ENCODE measurements around the gene SIN3A.
"Not testable (repeated sequence)": the region's sequence is repeated elsewhere in the genome, so short reads cannot be mapped to it uniquely, and the experiment has no call there.

The SIN3A gene

DNA sequence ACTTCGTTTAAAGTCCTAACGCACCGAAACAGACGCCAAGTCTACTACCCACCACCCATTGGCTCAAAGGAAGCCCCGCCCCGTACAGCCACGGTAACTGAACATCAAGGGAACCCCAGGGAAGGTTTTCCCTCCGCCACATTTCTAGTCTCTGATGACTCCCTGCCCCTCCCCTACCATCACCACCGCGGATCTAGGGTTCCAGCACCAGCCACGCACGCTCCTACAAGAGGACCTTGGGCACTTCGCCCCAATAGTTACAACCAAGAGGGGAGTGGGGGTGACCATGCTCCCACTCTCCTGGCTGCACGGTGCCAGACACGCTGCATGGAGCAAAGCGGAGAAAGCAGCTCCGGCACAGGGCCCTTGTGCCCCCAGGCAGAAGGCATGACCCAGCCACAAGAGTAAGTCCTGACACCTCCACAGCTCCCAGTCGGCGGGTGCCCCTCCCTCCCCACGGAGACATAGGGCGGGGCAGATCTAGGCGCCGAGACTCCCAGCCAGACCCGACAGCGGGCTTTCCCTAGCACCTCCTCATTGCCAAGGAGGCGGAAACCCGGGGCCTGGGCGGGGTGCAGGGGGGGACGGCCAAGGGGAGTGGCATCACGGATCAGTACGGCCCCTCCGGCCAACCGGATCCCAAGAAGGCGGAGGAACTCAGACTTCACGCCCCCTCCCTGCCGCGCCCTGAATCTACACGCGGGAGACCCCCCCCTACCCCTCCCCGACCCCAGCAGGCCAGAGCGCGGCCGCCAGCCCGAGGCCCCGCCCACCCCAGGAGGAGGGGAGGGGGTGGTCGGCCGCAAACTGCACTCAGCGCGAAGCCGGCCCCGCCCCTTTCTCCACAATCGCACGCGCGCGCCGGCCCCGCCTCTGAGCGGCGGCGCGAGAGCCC, 936 bp downstream of the SIN3A start:
- DNase-seq (ENCODE audit: low spot score): peak; percentile 96

DNA sequence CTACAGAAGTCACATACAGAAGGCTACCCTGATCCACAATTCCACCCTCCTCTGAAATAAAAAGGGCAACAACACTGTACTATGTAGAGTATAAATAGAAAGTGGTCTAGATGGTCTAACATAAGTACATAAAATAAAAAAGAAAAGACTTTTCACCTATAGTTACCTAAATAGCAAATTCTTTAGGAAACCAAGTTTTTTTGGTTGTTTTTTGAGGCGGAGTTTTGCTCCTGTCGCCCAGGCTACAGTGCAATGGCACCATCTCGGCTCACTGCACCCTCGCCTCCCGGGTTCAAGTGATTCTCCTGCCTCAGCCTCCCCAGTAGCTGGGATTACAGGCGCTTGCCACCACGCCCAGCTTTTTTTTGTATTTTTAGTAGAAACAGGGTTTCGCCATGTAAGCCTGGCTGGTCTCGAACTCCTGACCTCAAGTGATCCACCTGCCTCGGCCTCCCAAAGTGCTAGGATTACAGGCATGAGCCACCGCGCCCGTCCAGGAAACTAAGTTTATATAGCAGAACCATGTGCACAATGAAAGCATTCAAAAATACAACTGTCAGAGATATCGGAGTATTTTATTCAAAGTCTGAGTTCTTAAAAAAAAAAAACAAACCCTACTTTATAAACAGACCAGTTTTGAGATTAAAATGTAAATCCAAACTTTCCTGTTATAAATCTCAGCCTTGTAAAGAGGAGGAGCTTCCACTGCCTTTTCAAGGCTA, 1.7 kb downstream of the SIN3A start:
- DNase-seq (ENCODE audit: low spot score): no peak

DNA sequence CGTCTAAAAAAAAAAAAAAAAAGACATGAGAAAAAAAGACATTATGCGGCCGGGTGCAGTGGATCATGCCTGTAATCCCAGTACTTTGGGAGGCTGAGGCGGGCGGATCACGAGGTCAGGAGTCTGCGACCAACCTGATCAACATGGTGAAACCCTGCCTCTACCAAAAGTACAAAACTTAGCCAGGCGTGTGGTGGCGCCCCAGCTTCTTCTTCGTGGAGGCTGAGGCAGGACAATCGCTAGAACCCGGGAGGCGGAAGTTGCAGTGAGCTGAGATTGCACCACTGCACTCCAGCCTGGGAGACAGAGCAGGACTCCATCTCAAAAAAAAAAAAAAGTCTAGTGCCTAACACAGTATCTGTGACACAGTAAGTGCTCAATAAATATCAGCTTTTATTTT, 3.3 kb downstream of the SIN3A start:
- not testable (repeated sequence) for DNase-seq (ENCODE audit: low spot score)

DNA sequence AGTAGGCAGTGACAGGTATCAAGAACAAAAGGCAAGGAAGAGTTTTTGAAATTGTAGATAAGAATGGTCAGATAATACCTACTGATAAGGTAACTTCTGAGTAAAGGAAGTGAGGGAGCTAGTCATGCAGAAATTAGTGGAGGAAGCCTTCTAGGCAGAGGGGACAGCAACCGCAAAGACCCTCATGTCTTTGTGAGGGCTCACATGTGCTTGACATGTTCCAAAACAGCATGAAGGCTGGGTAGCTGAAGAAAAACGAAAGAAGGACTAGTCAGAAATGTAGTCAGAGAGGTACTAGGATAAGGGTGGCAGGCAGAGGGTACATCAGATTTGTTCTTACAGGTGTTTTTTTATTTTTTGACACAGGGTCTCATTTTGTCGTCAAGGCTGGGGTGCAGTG, 5.3 kb downstream of the SIN3A start:
- no peak for DNase-seq (ENCODE audit: low spot score)

DNA sequence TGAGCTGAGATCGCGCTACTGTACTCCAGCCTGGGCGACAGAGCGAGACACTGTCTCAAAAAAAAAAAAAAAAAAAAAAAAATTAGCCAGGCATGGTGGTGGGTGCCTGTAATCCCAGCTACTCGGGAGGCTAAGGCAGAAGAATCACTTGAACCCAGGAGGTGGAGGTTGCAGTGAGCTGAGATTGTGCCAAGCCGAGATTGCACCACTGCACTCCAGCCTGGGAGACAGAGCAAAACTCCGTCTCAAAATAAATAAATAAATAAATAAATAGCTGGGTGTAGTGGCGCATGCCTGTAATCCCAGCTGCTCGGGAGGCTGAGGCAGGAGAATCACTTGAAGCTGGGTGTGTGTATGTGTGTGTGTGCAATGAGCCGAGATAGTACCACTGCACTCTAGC, 6.2 kb downstream of the SIN3A start:
- DNase-seq (ENCODE audit: low spot score): not testable (repeated sequence)

DNA sequence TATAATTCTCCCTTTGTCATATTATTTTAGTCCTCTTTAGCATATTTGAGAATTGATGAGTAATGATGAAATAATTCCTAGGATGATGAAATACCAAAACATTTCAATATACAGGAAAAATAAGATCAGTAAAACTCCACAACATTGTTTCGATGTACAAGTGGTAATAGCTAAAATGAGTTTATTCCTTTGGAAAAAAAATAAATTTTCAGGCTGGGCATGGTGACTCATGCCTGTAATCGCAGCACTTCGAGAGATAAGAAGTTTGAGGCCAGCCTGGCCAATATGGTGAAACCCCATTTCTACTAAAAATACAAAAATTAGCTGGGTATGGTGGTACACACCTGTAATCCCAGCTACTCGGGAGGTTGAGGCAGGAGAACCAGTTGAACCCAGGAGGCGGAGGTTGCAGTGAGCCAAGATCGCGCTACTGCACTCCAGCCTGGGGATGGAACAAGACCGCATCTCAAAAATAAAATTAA, 7.5 kb downstream of the SIN3A start:
- DNase-seq (ENCODE audit: low spot score): not testable (repeated sequence)

DNA sequence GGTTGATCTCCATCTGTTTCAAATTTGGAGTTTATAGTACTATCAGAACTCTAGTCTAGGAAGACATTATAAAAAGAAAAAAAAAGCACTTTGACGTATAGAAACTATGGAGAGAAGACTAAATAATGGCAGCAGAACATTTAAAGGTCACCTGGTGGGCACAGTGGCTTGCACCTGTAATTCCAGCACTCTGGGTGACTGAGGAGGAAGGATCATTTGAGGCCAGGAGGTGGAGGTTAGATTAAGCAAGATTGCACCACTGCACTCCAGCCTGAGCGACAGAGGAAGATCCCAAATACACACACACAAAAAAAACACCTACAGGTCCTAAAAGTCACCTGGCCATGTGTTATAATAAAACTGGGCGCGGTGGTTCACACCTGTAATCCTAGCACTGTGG, 13.8 kb downstream of the SIN3A start:
- DNase-seq (ENCODE audit: low spot score): no peak

DNA sequence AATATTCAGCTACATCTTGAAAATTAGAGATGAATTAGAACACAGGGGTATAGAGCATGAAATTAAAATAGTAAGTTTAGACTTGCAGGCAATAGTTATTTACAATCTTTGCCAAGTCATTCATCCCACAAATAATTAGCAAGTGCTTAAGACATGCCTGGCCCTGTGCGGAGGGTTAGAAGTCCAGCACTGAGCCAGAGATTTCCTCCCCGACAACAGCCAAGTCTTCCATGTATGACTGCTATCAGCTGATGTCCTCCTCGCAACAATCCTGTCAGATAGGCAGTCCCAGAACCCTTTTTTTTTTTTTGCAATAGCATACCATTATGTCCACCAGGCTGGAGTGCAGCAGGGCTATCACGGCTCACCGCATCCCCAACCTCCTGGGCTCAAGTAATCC, 14.6 kb downstream of the SIN3A start:
- no peak for DNase-seq (ENCODE audit: low spot score)

DNA sequence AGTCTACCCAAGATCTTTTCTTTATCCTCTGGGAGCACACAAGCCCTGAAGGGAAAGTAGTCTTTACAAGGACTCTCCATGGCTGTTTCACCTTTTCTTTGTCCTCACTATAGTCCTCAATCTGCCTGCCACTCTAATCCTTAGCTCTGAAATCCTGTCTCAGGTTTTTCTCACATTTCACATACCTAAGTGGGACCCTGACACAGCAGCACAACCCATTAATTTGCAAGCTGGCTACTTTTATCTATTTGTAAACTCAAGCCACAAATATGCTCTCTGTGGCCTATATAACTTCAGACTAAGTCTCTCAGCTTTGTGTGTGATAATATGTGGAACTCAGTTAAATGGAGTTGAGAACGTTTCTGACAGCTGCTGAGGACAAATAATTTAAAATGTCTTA, 19.8 kb downstream of the SIN3A start:
- no peak for DNase-seq (ENCODE audit: low spot score)

DNA sequence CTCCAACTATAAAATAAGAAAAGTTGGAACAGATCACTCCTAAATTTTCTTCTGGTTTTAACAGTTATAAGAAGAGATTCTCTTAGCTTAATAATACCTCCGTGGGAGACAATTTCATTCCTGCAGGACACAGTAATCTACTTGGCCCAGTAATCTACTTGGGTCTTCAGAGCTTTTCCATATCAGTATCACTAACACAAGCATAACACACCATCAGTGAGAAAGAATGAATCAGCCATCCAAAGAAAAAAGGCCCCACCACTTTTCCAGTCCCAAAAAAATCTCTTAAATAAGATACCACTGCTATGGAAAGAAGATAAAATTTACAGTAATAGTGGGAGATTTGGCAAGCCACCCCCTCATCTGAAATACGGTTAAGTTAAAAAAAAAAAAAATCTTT, 20.2 kb downstream of the SIN3A start:
- no peak for DNase-seq (ENCODE audit: low spot score)

DNA sequence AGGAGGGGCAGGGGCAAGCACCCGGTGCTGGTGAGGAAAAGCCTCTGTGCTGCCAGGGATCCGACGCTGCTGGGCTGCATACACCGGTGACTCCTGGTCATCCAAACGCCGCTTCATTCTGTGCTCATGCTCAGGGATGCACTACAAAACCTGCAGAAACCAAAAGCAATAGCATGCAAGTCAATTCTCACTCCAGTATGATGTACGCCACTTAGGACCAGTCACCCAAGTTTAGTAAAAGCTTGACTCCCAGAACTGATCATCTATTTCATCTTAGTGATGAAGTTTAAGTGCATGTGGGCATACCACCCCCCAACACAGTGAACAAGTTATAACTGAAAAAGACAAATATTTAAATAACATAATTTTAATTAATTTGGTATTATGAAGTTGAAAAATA, 21.2 kb downstream of the SIN3A start:
- DNase-seq (ENCODE audit: low spot score): no peak

DNA sequence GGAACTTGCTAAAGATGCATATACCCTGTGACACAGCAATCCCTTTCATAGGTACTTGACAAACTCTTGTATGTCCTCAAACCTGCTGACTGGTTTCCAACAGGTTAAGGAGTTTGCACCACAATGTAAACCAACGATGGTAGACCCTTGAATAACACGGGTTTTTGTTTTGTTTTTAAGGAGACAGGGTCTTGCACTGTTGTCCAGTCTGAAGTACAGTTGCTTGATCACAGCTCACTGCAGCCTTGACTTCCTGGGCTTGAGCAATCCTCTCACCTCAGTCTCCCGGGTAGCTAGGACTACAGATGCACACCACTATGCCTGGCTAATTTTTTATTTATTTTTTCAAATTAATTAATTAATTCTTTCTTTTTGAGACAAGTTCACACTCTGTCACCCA, 23.3 kb downstream of the SIN3A start:
- DNase-seq (ENCODE audit: low spot score): no peak

DNA sequence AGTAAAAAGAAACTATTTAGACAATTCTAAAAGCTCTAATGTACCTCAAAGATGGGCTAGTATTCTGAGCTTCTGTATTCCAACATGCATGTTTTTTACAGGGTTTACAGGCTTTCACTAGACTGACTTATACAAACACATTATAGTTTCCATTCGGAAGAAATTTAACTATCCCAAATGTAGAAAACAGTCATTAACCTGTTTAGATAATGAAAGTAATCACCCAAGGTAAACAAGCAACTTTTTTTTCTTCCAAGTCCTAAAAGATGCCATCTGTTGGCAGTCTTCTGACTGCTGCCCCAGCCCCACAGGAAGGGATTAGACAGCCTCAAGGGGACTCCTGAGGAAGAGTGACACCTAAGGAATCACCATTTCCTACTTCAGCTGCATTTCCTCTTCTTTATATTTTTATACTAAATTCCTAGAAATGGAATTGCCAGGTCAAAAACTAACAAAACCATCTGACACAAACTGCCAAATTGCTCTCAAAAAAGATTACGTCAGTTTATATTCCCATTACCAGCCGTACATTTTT, 25.5 kb downstream of the SIN3A start:
- DNase-seq (ENCODE audit: low spot score): no peak

DNA sequence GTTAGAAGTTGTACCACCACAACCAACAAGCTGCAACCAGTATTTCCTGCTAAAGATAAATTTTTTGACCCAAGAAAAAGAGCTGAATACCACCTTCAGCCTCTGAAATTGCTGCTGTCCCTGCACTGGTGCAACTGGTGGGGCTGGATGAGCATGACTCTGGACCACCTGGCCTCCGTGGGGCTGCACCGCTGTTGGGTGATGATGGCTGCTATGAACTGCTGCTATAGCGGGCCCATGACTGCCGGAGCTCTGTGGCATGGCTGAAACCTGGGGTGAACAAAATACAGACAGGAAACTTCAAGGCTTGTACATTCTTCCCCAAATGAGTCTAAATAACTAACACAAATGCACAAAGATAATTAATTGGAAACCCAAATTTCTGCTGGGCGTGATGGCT, 28.9 kb downstream of the SIN3A start:
- DNase-seq (ENCODE audit: low spot score): no peak

DNA sequence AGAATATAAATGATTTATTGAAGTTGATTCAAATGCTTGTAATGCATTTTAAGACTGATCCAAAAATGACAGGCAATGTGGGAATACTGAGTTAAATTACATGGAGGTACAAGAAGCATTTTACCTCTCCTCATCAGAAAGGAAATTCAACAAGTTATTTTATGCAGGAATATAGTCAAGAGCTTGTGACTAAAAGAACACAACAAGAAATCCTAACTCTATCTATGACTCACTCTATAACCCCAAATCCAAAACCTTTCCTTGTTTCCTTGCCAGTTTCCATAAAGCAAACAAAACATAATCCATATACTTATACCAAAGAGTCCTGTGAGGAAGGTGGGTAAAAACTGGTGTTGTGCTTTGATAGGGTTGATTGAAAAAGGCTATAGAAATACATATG, 30.8 kb downstream of the SIN3A start:
- no peak for DNase-seq (ENCODE audit: low spot score)

DNA sequence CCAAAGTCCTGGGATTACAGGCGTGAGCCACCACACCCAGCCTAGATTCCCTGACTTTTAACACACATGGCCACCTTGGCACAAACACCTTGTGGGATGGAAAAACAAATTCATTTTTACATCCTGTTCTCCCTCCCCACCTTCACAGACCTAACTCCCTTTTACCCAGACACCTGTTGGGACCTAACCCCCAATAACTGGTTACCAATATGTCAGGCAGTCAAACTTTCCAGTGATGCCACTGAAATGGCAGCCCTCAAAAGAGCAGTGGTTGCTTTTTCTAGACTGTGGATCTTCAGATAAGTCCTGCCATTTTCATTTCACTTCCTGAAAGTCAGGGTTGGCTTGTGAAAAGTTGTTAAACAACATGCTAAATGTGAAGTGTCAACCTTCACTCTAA, 34.9 kb downstream of the SIN3A start:
- DNase-seq (ENCODE audit: low spot score): no peak

DNA sequence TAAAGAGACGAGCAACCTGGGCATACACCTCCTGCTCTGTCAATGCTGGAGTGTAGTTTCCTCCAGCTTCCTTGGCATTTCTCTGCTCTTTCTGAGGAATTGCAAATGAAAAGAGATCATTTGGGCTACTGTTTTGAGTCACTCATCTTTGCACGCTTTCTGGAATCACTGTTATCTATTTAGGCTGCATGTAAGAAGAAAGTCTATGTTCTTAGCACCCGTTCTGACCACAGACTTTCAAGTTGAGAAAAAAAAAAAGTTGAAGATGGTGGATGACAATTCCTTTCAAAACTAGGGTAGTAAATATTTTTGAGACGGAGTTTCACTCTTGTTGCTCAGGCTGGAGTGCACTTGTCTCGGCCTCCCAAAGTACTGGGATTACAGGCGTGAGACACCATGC, 41.3 kb downstream of the SIN3A start:
- no peak for DNase-seq (ENCODE audit: low spot score)

DNA sequence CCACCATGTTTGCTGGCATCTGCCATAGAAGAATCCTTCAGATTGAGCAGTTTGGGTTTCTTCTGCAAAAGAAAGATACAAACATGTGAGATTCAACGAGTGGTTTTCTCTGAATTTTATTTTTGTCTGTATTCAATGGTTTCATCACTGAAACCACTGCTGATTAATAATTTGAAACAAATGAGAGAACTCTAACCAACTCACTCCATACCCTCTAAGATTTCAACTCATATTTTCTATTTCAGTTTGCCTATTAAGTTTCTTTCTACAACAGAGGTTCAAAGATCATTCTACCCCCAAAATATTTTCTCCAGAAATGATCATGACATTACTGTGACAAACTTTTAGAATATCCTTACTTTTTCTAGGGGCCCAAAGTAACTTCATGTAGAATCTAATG, 44.4 kb downstream of the SIN3A start:
- DNase-seq (ENCODE audit: low spot score): no peak

DNA sequence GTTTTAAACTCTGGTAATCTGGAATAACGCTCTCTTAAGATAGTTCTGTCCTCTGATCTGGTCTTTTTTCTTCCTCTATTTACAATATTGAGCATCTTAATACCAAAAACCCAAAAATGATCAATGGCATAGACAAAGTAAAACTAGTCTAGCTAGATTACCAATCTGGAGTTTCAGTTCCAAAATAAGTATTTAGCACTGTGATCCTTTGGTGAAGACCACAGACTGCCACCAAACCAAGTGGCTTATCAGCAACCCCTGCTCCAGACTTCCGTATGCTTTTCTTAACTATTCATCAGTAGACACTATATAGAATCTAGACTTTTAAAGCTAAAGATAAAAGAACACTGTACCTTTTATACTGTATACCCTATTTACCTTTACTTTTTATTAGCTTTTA, 47.6 kb downstream of the SIN3A start:
- no peak for DNase-seq (ENCODE audit: low spot score)

DNA sequence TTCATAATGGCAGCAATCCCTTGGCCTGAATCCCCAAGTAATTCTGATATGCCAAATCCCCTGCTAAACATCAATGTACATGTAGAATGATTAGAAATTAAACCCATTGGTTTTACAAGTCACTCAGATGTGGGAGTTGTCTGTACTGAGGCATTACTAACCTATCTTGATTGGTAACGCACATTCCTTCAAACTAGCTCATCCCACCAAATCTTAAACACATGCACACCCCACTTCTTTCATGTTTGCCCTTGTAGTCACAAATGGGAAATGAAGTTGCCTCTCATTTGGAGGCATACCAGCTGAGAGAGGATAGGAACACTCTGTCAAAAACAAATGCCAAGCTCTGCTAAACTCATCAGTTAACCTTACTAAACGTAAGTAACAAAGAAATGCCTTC, 54.0 kb downstream of the SIN3A start:
- no peak for DNase-seq (ENCODE audit: low spot score)

DNA sequence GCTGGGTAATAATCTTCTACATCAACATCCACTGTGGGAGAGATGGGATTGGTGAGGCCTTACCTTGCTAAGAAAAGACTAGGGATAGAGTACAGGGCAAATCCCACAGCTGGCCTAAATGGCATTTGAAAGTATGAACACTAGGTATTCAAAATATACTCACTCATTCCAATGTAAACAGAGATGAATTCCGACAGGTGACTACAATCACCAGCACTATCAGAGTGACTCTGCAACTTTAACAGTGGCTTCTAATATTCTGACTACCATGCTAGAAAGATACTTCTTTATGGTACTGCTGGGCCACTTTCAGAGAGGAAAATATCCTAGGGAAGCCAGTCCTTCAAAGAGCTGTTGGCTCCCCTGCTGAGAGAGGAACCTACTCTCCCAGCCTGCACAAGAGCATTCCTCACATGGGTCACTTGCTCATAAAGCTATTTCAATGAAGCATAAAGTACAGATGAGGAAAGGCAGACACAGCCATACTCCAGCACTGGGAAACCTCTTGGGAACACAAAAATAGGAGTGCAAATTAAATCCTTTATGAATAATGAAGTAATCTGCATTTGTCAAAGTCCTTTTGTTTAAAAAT, 61.6 kb downstream of the SIN3A start:
- no peak for DNase-seq (ENCODE audit: low spot score)

DNA sequence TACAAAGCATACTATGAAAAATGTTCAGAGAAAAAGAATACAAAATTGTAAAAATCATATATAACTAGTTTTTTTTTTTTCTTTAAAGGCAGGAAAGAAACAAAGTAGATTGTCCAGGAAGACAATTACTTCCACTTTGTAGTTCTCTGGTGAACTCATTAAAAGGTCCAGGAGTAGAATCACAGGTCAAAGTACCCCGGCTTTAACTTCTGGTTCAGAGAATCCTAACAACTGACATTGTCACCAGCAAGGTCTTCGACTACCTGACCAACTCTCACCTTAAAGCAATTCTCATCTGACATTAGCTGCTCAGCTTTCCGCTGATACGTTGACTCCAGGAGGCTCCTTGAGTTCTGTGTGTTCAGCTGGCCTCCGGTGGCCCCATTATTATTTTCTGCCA, 67.5 kb downstream of the SIN3A start:
- not testable (repeated sequence) for DNase-seq (ENCODE audit: low spot score)
